ENCODE measurements around the gene CTDSP2.

The CTDSP2 gene

DNA sequence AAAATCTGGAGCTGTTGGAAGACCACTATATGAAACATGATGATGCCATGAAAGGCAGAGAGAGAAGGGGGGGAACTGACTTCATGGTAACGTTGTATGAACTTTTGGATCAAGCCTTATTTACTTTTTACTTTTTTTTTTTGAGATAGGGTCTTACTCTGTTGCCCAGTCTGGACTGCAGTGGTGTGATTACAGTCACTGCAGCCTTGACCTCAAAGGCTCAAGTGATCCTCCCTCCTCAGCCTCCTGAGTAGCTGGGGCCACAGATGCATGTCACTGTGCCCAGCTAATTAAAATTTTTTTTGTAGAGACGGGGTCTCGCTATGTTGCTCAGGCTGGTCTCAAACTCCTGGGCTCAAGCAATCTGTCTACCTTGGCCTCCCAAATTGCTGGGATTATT lies 31.3 kb upstream of the CTDSP2 start:
- no peaks in the 10 kb centered on the region for H3K27me3 ChIP-seq (ENCODE audit: control insufficient read depth in 1 of 2, insufficient read depth in 2 of 2, low read length in 2 of 2)
- no peak overlapping the region for H3K27ac ChIP-seq (ENCODE audit: low read length)
- no peak overlapping the region for H3K9ac ChIP-seq (ENCODE audit: low read length in 2 of 2)
- H3K9me3 ChIP-seq (ENCODE audit: control insufficient read depth in 2 of 2, low read length in 2 of 2) = no peaks in the 10 kb centered on the region
- H3K36me3 ChIP-seq (ENCODE audit: control insufficient read depth in 2 of 2, insufficient read depth in 2 of 2, low read length in 2 of 2) = no peaks in the 10 kb centered on the region
- no peaks in the 10 kb centered on the region for H3K4me1 ChIP-seq (ENCODE audit: control insufficient read depth, insufficient read depth, low read length)
- no peak overlapping the region for H3K4me3 ChIP-seq (ENCODE audit: low read length in 2 of 2)

DNA sequence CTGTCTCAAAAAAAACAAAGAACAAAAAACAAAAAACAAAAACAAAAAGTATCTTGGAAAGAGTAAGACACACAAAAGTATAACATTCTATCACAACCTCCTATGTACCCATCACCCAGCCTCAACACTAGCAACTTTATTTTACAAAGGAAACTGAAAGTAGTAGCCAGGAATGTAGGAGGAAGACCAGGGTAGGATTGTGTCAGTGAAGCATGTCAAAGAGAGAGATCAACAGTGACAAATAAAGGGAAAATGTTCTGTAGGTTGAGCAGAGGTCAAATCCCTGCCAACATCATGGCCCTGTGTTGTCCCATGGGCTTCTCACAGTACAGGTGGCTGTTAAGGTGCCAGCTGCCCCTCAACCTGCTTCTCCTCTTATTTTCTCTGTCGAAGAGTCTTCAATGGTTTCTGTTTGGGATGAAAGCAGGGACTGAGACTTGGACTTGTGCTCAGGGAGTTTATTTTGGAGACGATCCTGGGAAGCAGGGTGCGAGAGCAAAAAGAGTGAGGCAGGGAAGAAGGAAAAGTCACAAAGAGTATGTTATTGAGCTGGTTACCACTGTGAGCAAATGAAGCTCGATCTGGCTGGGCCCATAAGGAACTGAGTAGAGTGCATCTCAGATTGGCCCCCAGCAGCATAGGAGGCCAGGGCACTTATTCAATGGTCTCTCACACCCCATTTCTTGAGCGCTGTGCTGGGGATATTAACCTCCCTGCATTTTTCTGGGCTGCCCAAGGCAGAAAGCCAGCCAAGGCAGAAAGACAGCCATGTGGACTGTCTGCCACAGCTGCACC lies 29.4 kb upstream of the CTDSP2 start:
- Histone ChIP-seq H3K9me3 (ENCODE audit: control insufficient read depth in 2 of 2, low read length in 2 of 2) (no peaks in the 10 kb centered on the region), H3K27ac (ENCODE audit: low read length) (no peak overlapping the region), H3K27me3 (ENCODE audit: control insufficient read depth in 1 of 2, insufficient read depth in 2 of 2, low read length in 2 of 2) (no peaks in the 10 kb centered on the region), H3K36me3 (ENCODE audit: control insufficient read depth in 2 of 2, insufficient read depth in 2 of 2, low read length in 2 of 2) (no peaks in the 10 kb centered on the region), H3K4me1 (ENCODE audit: control insufficient read depth, insufficient read depth, low read length) (no peaks in the 10 kb centered on the region), H3K9ac (ENCODE audit: low read length in 2 of 2) (no peak overlapping the region), H3K4me3 (ENCODE audit: low read length in 2 of 2) (no peak overlapping the region)

GRCh38 chr12:57874166-57875108 lies 27.9 kb upstream of the CTDSP2 start:
- Histone ChIP-seq H3K27ac (ENCODE audit: low read length) (no peak overlapping the region), H3K4me1 (ENCODE audit: control insufficient read depth, insufficient read depth, low read length) (peaks cover 9% of the 10 kb centered on the region), H3K4me3 (ENCODE audit: low read length in 2 of 2) (no peak overlapping the region), H3K9me3 (ENCODE audit: control insufficient read depth in 2 of 2, low read length in 2 of 2) (no peaks in the 10 kb centered on the region), H3K9ac (ENCODE audit: low read length in 2 of 2) (no peak overlapping the region), H3K27me3 (ENCODE audit: control insufficient read depth in 1 of 2, insufficient read depth in 2 of 2, low read length in 2 of 2) (no peaks in the 10 kb centered on the region), H3K36me3 (ENCODE audit: control insufficient read depth in 2 of 2, insufficient read depth in 2 of 2, low read length in 2 of 2) (no peaks in the 10 kb centered on the region)

- Histone ChIP-seq H3K4me3 (ENCODE audit: low read length in 2 of 2) (no peak overlapping the region), H3K9ac (ENCODE audit: low read length in 2 of 2) (no peak overlapping the region), H3K9me3 (ENCODE audit: control insufficient read depth in 2 of 2, low read length in 2 of 2) (no peaks in the 10 kb centered on the region), H3K27me3 (ENCODE audit: control insufficient read depth in 1 of 2, insufficient read depth in 2 of 2, low read length in 2 of 2) (no peaks in the 10 kb centered on the region), H3K4me1 (ENCODE audit: control insufficient read depth, insufficient read depth, low read length) (peaks cover 25% of the 10 kb centered on the region), H3K27ac (ENCODE audit: low read length) (no peak overlapping the region), H3K36me3 (ENCODE audit: control insufficient read depth in 2 of 2, insufficient read depth in 2 of 2, low read length in 2 of 2) (no peaks in the 10 kb centered on the region)
Measured at GRCh38 chr12:57872362-57872761, 25.8 kb upstream of the CTDSP2 start.

DNA sequence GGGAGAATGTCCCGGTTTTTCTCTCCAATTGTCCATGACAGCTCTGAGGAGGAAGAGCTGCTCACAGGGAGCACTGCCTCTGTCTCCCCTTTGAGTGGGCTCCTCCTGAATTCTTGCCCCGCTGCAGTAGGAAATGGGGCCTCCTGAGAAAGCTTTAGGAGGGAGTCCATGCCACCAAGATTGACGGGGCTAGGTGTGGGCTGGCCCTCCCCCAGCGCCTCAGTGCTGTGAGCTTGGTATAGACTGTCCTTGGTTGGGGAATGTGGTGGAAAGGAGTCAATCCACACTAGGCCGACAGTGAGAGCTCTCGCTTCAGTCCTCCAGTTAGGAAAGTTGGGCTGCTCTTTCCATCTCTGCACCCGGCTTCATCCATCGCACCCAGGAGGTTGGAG lies 23.4 kb upstream of the CTDSP2 start:
- peaks cover 34% of the 10 kb centered on the region for H3K4me1 ChIP-seq (ENCODE audit: control insufficient read depth, insufficient read depth, low read length)
- peak overlapping the region; percentile 90 for H3K27ac ChIP-seq (ENCODE audit: low read length)
- H3K27me3 ChIP-seq (ENCODE audit: control insufficient read depth in 1 of 2, insufficient read depth in 2 of 2, low read length in 2 of 2) = no peaks in the 10 kb centered on the region
- no peak overlapping the region for H3K4me3 ChIP-seq (ENCODE audit: low read length in 2 of 2)
- H3K36me3 ChIP-seq (ENCODE audit: control insufficient read depth in 2 of 2, insufficient read depth in 2 of 2, low read length in 2 of 2) = no peaks in the 10 kb centered on the region
- peak overlapping the region; percentile 34 to 64 for H3K9ac ChIP-seq (ENCODE audit: low read length in 2 of 2)
- H3K9me3 ChIP-seq (ENCODE audit: control insufficient read depth in 2 of 2, low read length in 2 of 2) = no peaks in the 10 kb centered on the region

DNA sequence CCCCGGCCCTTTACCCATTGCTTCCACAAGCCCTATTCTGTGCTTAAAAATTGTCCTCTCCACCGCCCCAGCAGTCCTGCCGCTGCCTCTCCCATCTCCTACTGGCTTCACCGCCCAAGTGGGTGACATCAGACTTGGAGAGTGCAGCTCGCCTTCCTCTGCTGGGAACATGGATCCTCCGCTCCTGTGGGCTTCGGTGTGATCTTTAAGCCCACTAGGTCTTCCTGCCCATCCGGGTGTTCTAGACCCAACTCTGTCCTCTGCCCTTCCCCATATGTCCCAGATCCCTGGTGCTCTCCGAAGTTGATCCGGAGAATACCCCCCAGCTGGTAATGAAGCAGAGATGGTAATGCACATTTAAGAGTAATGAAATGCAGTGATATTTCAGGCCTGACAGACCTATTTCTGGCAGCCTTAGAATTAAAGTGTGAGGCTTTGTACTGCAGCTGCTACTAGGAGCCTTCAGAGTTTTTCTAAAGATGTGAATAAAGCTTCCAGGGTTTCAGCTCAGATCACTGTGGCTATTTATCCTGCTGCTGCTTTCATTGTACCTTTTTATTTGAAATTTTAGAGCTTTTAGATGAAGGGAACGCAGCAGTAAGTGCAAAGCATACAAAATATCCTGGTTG lies 22.9 kb upstream of the CTDSP2 start:
- Histone ChIP-seq H3K27me3 (ENCODE audit: control insufficient read depth in 1 of 2, insufficient read depth in 2 of 2, low read length in 2 of 2) (no peaks in the 10 kb centered on the region), H3K27ac (ENCODE audit: low read length) (peak overlapping the region; percentile 90), H3K4me1 (ENCODE audit: control insufficient read depth, insufficient read depth, low read length) (peaks cover 38% of the 10 kb centered on the region), H3K36me3 (ENCODE audit: control insufficient read depth in 2 of 2, insufficient read depth in 2 of 2, low read length in 2 of 2) (no peaks in the 10 kb centered on the region), H3K4me3 (ENCODE audit: low read length in 2 of 2) (peak overlapping the region in 1 of 2 donors; percentile 49), H3K9ac (ENCODE audit: low read length in 2 of 2) (peak overlapping the region; percentile 34 to 64), H3K9me3 (ENCODE audit: control insufficient read depth in 2 of 2, low read length in 2 of 2) (no peaks in the 10 kb centered on the region)

DNA sequence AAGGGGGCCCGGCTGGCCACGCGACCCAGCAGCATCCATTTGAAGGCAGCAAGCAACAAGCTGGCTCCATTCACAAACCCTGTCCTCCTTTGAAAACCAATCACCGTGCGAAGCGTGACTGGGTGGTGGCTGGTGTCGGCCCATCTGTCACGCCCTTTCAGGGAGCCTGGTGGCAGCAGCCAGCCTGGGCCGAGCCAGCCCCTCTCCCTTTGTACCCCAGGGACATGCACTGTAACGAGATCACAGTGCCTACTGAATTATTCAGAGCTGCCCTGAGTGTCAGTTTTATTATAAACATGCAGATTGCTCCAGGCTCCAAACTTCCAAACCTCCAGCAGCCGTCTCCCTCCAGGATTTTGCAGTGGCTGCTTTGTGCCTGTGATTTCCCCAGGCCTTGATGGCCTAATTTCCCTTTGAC lies 22.3 kb upstream of the CTDSP2 start:
- Histone ChIP-seq H3K36me3 (ENCODE audit: control insufficient read depth in 2 of 2, insufficient read depth in 2 of 2, low read length in 2 of 2) (no peaks in the 10 kb centered on the region), H3K9me3 (ENCODE audit: control insufficient read depth in 2 of 2, low read length in 2 of 2) (no peaks in the 10 kb centered on the region), H3K27ac (ENCODE audit: low read length) (peak overlapping the region; percentile 90), H3K4me3 (ENCODE audit: low read length in 2 of 2) (peak overlapping the region in 1 of 2 donors; percentile 49), H3K9ac (ENCODE audit: low read length in 2 of 2) (peak overlapping the region; percentile 34 to 64), H3K4me1 (ENCODE audit: control insufficient read depth, insufficient read depth, low read length) (peaks cover 44% of the 10 kb centered on the region), H3K27me3 (ENCODE audit: control insufficient read depth in 1 of 2, insufficient read depth in 2 of 2, low read length in 2 of 2) (no peaks in the 10 kb centered on the region)

GRCh38 chr12:57868221-57868620 lies 21.7 kb upstream of the CTDSP2 start:
- Histone ChIP-seq H3K4me1 (ENCODE audit: control insufficient read depth, insufficient read depth, low read length) (peaks cover 48% of the 10 kb centered on the region), H3K9ac (ENCODE audit: low read length in 2 of 2) (no peak overlapping the region), H3K27ac (ENCODE audit: low read length) (peak overlapping the region; percentile 90), H3K9me3 (ENCODE audit: control insufficient read depth in 2 of 2, low read length in 2 of 2) (no peaks in the 10 kb centered on the region), H3K4me3 (ENCODE audit: low read length in 2 of 2) (no peak overlapping the region), H3K36me3 (ENCODE audit: control insufficient read depth in 2 of 2, insufficient read depth in 2 of 2, low read length in 2 of 2) (no peaks in the 10 kb centered on the region), H3K27me3 (ENCODE audit: control insufficient read depth in 1 of 2, insufficient read depth in 2 of 2, low read length in 2 of 2) (no peaks in the 10 kb centered on the region)

DNA sequence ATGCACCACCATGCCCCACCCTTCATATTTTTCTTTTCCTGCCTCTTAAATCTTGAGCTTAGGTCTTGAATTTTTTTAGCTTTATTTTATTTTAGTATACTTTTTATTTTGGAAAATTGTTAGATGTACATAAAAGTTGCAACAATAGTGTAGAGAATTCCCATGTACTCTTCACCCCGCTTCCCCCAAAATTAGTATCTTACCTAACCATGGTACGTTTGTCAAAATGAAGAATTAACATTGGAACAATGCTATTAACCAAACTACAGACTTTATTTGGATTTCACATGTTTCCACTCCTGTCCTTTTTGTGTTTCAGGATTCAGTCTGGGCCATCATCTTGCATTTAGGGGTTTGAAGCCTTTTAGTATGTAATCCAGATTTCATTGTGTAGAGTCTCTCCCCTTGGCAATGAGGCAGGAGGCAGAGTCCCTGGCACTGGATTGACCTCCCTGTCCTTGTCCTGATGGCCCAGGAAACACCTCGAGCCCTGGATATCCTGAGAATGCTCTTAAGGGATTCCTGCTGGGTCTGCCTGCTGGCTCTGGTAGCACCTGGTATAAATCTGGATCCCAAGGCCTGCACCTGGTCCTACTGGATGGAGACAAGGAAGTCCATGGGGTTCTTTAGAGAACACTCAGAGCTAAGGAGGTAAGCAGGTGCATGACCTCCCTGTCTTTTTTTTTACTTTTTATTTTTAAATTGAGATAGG lies 19.9 kb upstream of the CTDSP2 start:
- H3K27me3 ChIP-seq (ENCODE audit: control insufficient read depth in 1 of 2, insufficient read depth in 2 of 2, low read length in 2 of 2) = no peaks in the 10 kb centered on the region
- H3K4me1 ChIP-seq (ENCODE audit: control insufficient read depth, insufficient read depth, low read length) = peaks cover 48% of the 10 kb centered on the region
- H3K9me3 ChIP-seq (ENCODE audit: control insufficient read depth in 2 of 2, low read length in 2 of 2) = no peaks in the 10 kb centered on the region
- H3K27ac ChIP-seq (ENCODE audit: low read length) = peak overlapping the region; percentile 89
- H3K4me3 ChIP-seq (ENCODE audit: low read length in 2 of 2) = no peak overlapping the region
- no peaks in the 10 kb centered on the region for H3K36me3 ChIP-seq (ENCODE audit: control insufficient read depth in 2 of 2, insufficient read depth in 2 of 2, low read length in 2 of 2)
- H3K9ac ChIP-seq (ENCODE audit: low read length in 2 of 2) = peak overlapping the region in 1 of 2 donors; percentile 6

- H3K4me3 ChIP-seq (ENCODE audit: low read length in 2 of 2) = peak overlapping the region; percentile 59 to 73
- H3K27me3 ChIP-seq (ENCODE audit: control insufficient read depth in 1 of 2, insufficient read depth in 2 of 2, low read length in 2 of 2) = no peaks in the 10 kb centered on the region
- peaks cover 47% of the 10 kb centered on the region for H3K4me1 ChIP-seq (ENCODE audit: control insufficient read depth, insufficient read depth, low read length)
- H3K27ac ChIP-seq (ENCODE audit: low read length) = peak overlapping the region; percentile 89
- H3K9me3 ChIP-seq (ENCODE audit: control insufficient read depth in 2 of 2, low read length in 2 of 2) = no peaks in the 10 kb centered on the region
- H3K36me3 ChIP-seq (ENCODE audit: control insufficient read depth in 2 of 2, insufficient read depth in 2 of 2, low read length in 2 of 2) = no peaks in the 10 kb centered on the region
- peak overlapping the region; percentile 71 to 86 for H3K9ac ChIP-seq (ENCODE audit: low read length in 2 of 2)
Measured at GRCh38 chr12:57865084-57865751, 18.7 kb upstream of the CTDSP2 start.
